Umbilical cord (tissue), 2 donors: ENCODE measurements around the gene KDM3A. TPM values are rescaled to one million over a fixed set of nuclear protein-coding genes. Genes with fewer than 3 reads are reported as not detected.

Source experiments
- DNase-seq: peaks from one replicate; pipeline ENCODE4 v3.0.0-alpha.2; 2015; ENCODE audit warnings: low spot score
- total RNA-seq: library from RNA; depleted of rRNA; stranded (reverse); fragments of >200 nt; gene quantifications from one replicate; pipeline ENCODE4 v1.2.3, GENCODE V29; 2014; ENCODE audit warnings: low replicate concordance; ENCODE audit not compliant: insufficient read depth

Gene KDM3A
- total RNA-seq, 1 donor from 2014 or later: 46.2 TPM

- DNase-seq: no peak
Observed at GRCh38 chr2:86435531-86435930, 5.6 kb upstream of the KDM3A start.

GRCh38 chr2:86436328-86436727 is 4.8 kb upstream of the KDM3A start:
- no peak for DNase-seq

GRCh38 chr2:86439879-86440630 is 1.1 kb upstream of the KDM3A start:
- DNase-seq: no peak

- DNase-seq: no peak
Observed at GRCh38 chr2:86441392-86441881, 266 bp downstream of the KDM3A start.

GRCh38 chr2:86441882-86442641 is 891 bp downstream of the KDM3A start:
- DNase-seq: peak; percentile 81

GRCh38 chr2:86442642-86443005 is 1.5 kb downstream of the KDM3A start:
- DNase-seq: peak; percentile 91

GRCh38 chr2:86443631-86444350 is 2.6 kb downstream of the KDM3A start:
- no peak for DNase-seq

GRCh38 chr2:86445436-86445835 is 4.3 kb downstream of the KDM3A start:
- no peak for DNase-seq

- DNase-seq: no peak
Observed at GRCh38 chr2:86446060-86446459, 4.9 kb downstream of the KDM3A start.

- DNase-seq: peak; percentile 80
Observed at GRCh38 chr2:86453836-86454235, 12.7 kb downstream of the KDM3A start.

GRCh38 chr2:86454238-86454637 is 13.1 kb downstream of the KDM3A start:
- DNase-seq: no peak

- no peak for DNase-seq
Observed at GRCh38 chr2:86455181-86455580, 14.0 kb downstream of the KDM3A start.

GRCh38 chr2:86461042-86461743 is 20.0 kb downstream of the KDM3A start:
- no peak for DNase-seq

- no peak for DNase-seq
Observed at GRCh38 chr2:86464652-86465051, 23.5 kb downstream of the KDM3A start.

GRCh38 chr2:86466306-86466705 is 25.1 kb downstream of the KDM3A start:
- no peak for DNase-seq

GRCh38 chr2:86468162-86469033 is 27.2 kb downstream of the KDM3A start:
- DNase-seq: no peak

- DNase-seq: no peak
Observed at GRCh38 chr2:86470890-86471289, 29.7 kb downstream of the KDM3A start.

- DNase-seq: no peak
Observed at GRCh38 chr2:86471637-86472036, 30.5 kb downstream of the KDM3A start.

GRCh38 chr2:86476092-86476491 is 34.9 kb downstream of the KDM3A start:
- peak; percentile 30 for DNase-seq

- DNase-seq: no peak
Observed at GRCh38 chr2:86476918-86477317, 35.7 kb downstream of the KDM3A start.

GRCh38 chr2:86477349-86477748 is 36.2 kb downstream of the KDM3A start:
- no peak for DNase-seq
